Kidney (tissue), 14 donors: ENCODE data around the gene TMEM86B. TPM values are rescaled to one million over a fixed set of nuclear protein-coding genes. Genes with fewer than 3 reads are reported as not detected.

Source experiments
- DNase-seq, 5 donors: peaks; one replicate each; pipeline ENCODE4 v3.0.0-alpha.2; 2013 to 2020
- FAIRE-seq: peaks from 2 replicates; lab custom pipeline; 2012; peaks lifted over from hg19 to GRCh38; lab: Jason Lieb, UNC
- H3K27ac ChIP-seq, 2 donors: one replicate each; pipeline ENCODE4 v1.7.0; 2013; ENCODE audit warnings: low read depth in 2 of 2, low read length in 2 of 2, inconsistent platforms in 1 of 2
- H3K27me3 ChIP-seq: one replicate; pipeline ENCODE4 v1.7.1; 2013; ENCODE audit warnings: low read length, inconsistent platforms; ENCODE audit not compliant: control insufficient read depth, insufficient read depth
- H3K36me3 ChIP-seq, 3 donors: one replicate each; pipeline versions ENCODE4 v1.7.0 to v1.7.1; 2013; ENCODE audit warnings: low read length in 3 of 3, control low read depth in 1 of 3, inconsistent platforms in 1 of 3; ENCODE audit not compliant: insufficient read depth in 3 of 3, control insufficient read depth in 2 of 3
- H3K4me1 ChIP-seq, 3 donors: one replicate each; pipeline versions ENCODE4 v1.7.0 to v1.7.1; 2013; ENCODE audit warnings: low read length in 3 of 3, inconsistent platforms in 1 of 3, low read depth in 1 of 3; ENCODE audit not compliant: control insufficient read depth in 2 of 3, insufficient read depth in 2 of 3
- H3K4me3 ChIP-seq, 3 donors: one replicate each; pipeline versions ENCODE4 v1.7.0 to v1.8.1; 2013; ENCODE audit warnings: low read length in 3 of 3, control low read depth in 1 of 3, inconsistent platforms in 1 of 3
- H3K9ac ChIP-seq, 3 donors: one replicate each; pipeline versions ENCODE4 v1.7.0 to v1.7.1; 2013; ENCODE audit warnings: low read length in 3 of 3, control low read depth in 1 of 3, inconsistent platforms in 1 of 3
- H3K9me3 ChIP-seq, 3 donors: one replicate each; pipeline versions ENCODE4 v1.7.0 to v1.7.1; 2013; ENCODE audit warnings: low read length in 3 of 3, control low read depth in 1 of 3, inconsistent platforms in 1 of 3; ENCODE audit not compliant: control insufficient read depth in 2 of 3, insufficient read depth in 1 of 3
- CTCF ChIP-seq: IDR thresholded peaks from 3 replicates; pipeline ENCODE4 v1.5.1; 2012; ENCODE audit warnings: mild to moderate bottlenecking, moderate library complexity, borderline replicate concordance; ENCODE audit not compliant: insufficient read depth; ENCODE audit errors: extremely low read depth
- intact Hi-C: fragments of 100-400 bp; cut with DNase I; formaldehyde crosslinking; loops from one replicate; pipeline ENCODE4 v1.11.1; 2022
- microRNA-seq: library from miRNA; unstranded; fragments of <30 nt; microRNA quantifications from one replicate; pipeline ENCODE4 v1.2.0, GENCODE V29; 2020
- polyA plus RNA-seq: library from polyadenylated mRNA; stranded (reverse); fragments of 350-450 nt; fragmentation: Illumina TruSeq; extraction: RNeasy Lipid Tissue Mini Kit (QIAGEN cat#74804); gene quantifications from one replicate; pipeline ENCODE4 v1.2.3, GENCODE V29; 2014; ENCODE audit warnings: low read depth, low replicate concordance; ENCODE audit not compliant: insufficient read depth
- total RNA-seq: library from RNA; stranded (reverse); fragmentation: NEBNext Ultra II Directional; extraction: Animal tissue kit (Norgen Biotek cat#: 25700); gene quantifications from one replicate; pipeline ENCODE4 v1.2.1, GENCODE V29; 2021
- donor health status: control.
- donor health status: control.
- donor health status: control.
- donor health status: control.
- donor health status: control.
- donor health status: DM: yes; HTN: yes; CAD: no.
- donor health status: Normal renal cell carcinoma (clear cell type).

The TMEM86B gene
- total and polyA plus RNA-seq, 2 donors from 2014 or later = 3.3 to 4.6 TPM

GRCh38 chr19:55181740-55182139 is 46.8 kb downstream of the TMEM86B start:
- H3K9me3 ChIP-seq = no peaks in the 10 kb centered on the region
- no peak for DNase-seq
- peaks cover 0 to 6% (median 0%) of the 10 kb centered on the region in 3 donors for H3K4me1 ChIP-seq
- no peak overlapping the region for H3K9ac ChIP-seq
- intact Hi-C loops = no loop called here
- peaks cover 8% of the 10 kb centered on the region for H3K27me3 ChIP-seq
- no peak overlapping the region for H3K4me3 ChIP-seq
- TF ChIP-seq CTCF = no peak
- no peak for FAIRE-seq
- H3K27ac ChIP-seq = no peak overlapping the region
- H3K36me3 ChIP-seq = no peaks in the 10 kb centered on the region

GRCh38 chr19:55179606-55180484 is 48.7 kb downstream of the TMEM86B start, which contains the start of gene SYT5:
Gene SYT5 (minus strand): TSS chr19:55180289. CDS start chr19:55179041, 1,248 bp downstream.
- H3K27me3 ChIP-seq = peaks cover 8% of the 10 kb centered on the region
- intact Hi-C loops = no loop called here

DNA sequence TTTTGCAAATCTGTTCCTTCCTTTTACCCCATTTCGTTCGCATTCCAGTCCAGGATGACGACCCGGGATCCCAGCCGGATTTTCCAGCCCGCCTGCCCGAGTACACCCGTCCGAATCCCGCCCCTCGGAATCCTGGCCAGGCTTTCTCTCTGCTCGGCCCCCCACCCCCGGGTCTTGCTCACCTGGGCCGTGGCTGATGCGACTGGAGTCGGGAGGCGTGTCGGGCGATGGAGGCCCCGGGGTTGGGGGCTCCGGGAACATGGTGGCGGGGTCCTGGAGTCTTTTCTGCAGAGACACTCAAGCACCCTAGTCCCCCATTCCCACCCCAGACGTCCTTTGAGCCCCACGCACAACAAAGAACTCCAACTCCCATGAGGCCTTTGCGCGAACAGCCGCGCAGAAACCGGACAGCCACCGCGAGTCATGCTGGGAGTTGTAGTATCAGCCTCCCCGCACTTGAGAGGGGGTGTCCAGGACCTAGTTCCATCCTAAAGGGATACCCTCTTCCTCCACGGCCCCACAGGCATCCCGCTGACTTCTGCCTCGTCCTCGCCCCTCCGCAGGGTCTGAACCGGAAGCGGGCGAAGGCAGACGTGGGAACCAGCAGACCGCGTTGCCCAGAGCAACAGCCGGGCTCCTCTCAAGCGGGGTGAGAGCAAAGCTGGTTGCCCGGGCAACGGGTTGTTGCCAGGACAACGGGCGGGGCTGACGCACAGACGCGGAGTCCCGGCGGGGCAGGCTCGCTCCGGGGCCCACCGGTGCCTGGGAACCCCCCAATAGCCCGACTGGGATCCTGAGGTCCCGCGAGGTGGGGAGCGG is 49.6 kb downstream of the TMEM86B start:
- Histone ChIP-seq H3K4me3 (peak overlapping the region; percentile 32 to 53 (median 45)), H3K27me3 (peaks cover 12% of the 10 kb centered on the region), H3K36me3 (no peaks in the 10 kb centered on the region), H3K27ac (no peak overlapping the region), H3K9ac (no peak overlapping the region), H3K9me3 (no peaks in the 10 kb centered on the region), H3K4me1 (peaks cover 0 to 6% (median 0%) of the 10 kb centered on the region in 3 donors)
- FAIRE-seq = no peak
- intact Hi-C loops = no loop called here
- peak; percentile 88 to 93 (median 91) for DNase-seq
- no peak for TF ChIP-seq CTCF

More at GRCh38 chr19:55179606-55180484, 48.7 kb downstream of the TMEM86B start, which contains the start of gene SYT5:
- FAIRE-seq (no peak), DNase-seq (peak in 4 of 5 donors; percentile 53 to 76 (median 68))
- no peaks in the 10 kb centered on the region for H3K36me3 ChIP-seq
- peaks cover 0 to 6% (median 0%) of the 10 kb centered on the region in 3 donors for H3K4me1 ChIP-seq
- H3K4me3 ChIP-seq = peak within 1 kb of the TSS; percentile 32 to 53 (median 45)
- no peak within 1 kb of the TSS for H3K27ac ChIP-seq
- H3K9me3 ChIP-seq = no peaks in the 10 kb centered on the region
- H3K9ac ChIP-seq = no peak within 1 kb of the TSS
- no peak for TF ChIP-seq CTCF

Small RNAs within 50 kb of the gene (microRNA-seq; reads per million reads assigned to microRNA genes)
- gene MIR6802 (not detected), gene MIR6803 (2.4 reads per million), gene MIR6804 (not detected)

Other genes with a start within 250 kb of the TMEM86B start
- 0.35 TPM for gene GP6, start 190.5 kb downstream of the TMEM86B start, total RNA-seq
- 0.73 TPM for gene GP6, start 190.5 kb downstream of the TMEM86B start, polyA plus RNA-seq
- gene RDH13, start 165.6 kb downstream of the TMEM86B start, total RNA-seq = 38.7 TPM
- 24.9 TPM for gene RDH13, start 165.6 kb downstream of the TMEM86B start, polyA plus RNA-seq
- 95.0 TPM for gene EPS8L1, start 152.9 kb downstream of the TMEM86B start, total RNA-seq
- 45.4 TPM for gene EPS8L1, start 152.9 kb downstream of the TMEM86B start, polyA plus RNA-seq
- 146 TPM for gene PPP1R12C, start 111.1 kb downstream of the TMEM86B start, total RNA-seq
- gene PPP1R12C, start 111.1 kb downstream of the TMEM86B start, polyA plus RNA-seq = 89.0 TPM
- gene TNNT1, start 79.6 kb downstream of the TMEM86B start, total RNA-seq = not detected
- gene TNNT1, start 79.6 kb downstream of the TMEM86B start, polyA plus RNA-seq = not detected
- gene TNNI3, start 71.0 kb downstream of the TMEM86B start, total RNA-seq = 0.41 TPM
- 1.7 TPM for gene TNNI3, start 71.0 kb downstream of the TMEM86B start, polyA plus RNA-seq
- 11.4 TPM for gene DNAAF3, start 62.1 kb downstream of the TMEM86B start, total RNA-seq
- 5.1 TPM for gene DNAAF3, start 62.1 kb downstream of the TMEM86B start, polyA plus RNA-seq
- not detected for gene SYT5, start 48.5 kb downstream of the TMEM86B start, total RNA-seq
- not detected for gene SYT5, start 48.5 kb downstream of the TMEM86B start, polyA plus RNA-seq
- 2.8 TPM for gene PTPRH, start 19.3 kb downstream of the TMEM86B start, total RNA-seq
- not detected for gene PTPRH, start 19.3 kb downstream of the TMEM86B start, polyA plus RNA-seq
- 61.6 TPM for gene PPP6R1, start 30.3 kb upstream of the TMEM86B start, total RNA-seq
- 30.6 TPM for gene PPP6R1, start 30.3 kb upstream of the TMEM86B start, polyA plus RNA-seq
- 37.6 TPM for gene HSPBP1, start 51.3 kb upstream of the TMEM86B start, total RNA-seq
- 55.9 TPM for gene HSPBP1, start 51.3 kb upstream of the TMEM86B start, polyA plus RNA-seq
- 6.5 TPM for gene BRSK1, start 55.2 kb upstream of the TMEM86B start, total RNA-seq
- 1.4 TPM for gene BRSK1, start 55.2 kb upstream of the TMEM86B start, polyA plus RNA-seq
- gene TMEM150B, start 96.6 kb upstream of the TMEM86B start, total RNA-seq = 3.6 TPM
- 5.4 TPM for gene TMEM150B, start 96.6 kb upstream of the TMEM86B start, polyA plus RNA-seq
- 13.0 TPM for gene KMT5C, start 111.1 kb upstream of the TMEM86B start, total RNA-seq
- gene KMT5C, start 111.1 kb upstream of the TMEM86B start, polyA plus RNA-seq = 4.1 TPM
- gene COX6B2, start 126.0 kb upstream of the TMEM86B start, total RNA-seq = 3.8 TPM
- gene COX6B2, start 126.0 kb upstream of the TMEM86B start, polyA plus RNA-seq = 0.62 TPM
- gene GARIN5B, start 134.5 kb upstream of the TMEM86B start, total RNA-seq = not detected
- gene GARIN5B, start 134.5 kb upstream of the TMEM86B start, polyA plus RNA-seq = not detected
- gene IL11, start 141.7 kb upstream of the TMEM86B start, total RNA-seq = 0.47 TPM
- 0.37 TPM for gene IL11, start 141.7 kb upstream of the TMEM86B start, polyA plus RNA-seq
- gene TMEM190, start 148.1 kb upstream of the TMEM86B start, total RNA-seq = not detected
- gene TMEM190, start 148.1 kb upstream of the TMEM86B start, polyA plus RNA-seq = not detected
- 24.3 TPM for gene TMEM238, start 155.5 kb upstream of the TMEM86B start, total RNA-seq
- 8.1 TPM for gene TMEM238, start 155.5 kb upstream of the TMEM86B start, polyA plus RNA-seq
- 1,259 TPM for gene RPL28, start 157.2 kb upstream of the TMEM86B start, total RNA-seq
- 1,453 TPM for gene RPL28, start 157.2 kb upstream of the TMEM86B start, polyA plus RNA-seq
- 16.8 TPM for gene UBE2S, start 179.0 kb upstream of the TMEM86B start, total RNA-seq
- 20.8 TPM for gene UBE2S, start 179.0 kb upstream of the TMEM86B start, polyA plus RNA-seq
- gene SHISA7, start 214.5 kb upstream of the TMEM86B start, total RNA-seq = not detected
- gene SHISA7, start 214.5 kb upstream of the TMEM86B start, polyA plus RNA-seq = not detected
- 45.9 TPM for gene ISOC2, start 232.9 kb upstream of the TMEM86B start, total RNA-seq
- gene ISOC2, start 232.9 kb upstream of the TMEM86B start, polyA plus RNA-seq = 326 TPM
- not detected for gene C19orf85, start 236.0 kb upstream of the TMEM86B start, total RNA-seq
- gene C19orf85, start 236.0 kb upstream of the TMEM86B start, polyA plus RNA-seq = not detected
- 12.0 TPM for gene ZNF628, start 247.9 kb upstream of the TMEM86B start, total RNA-seq
- 2.3 TPM for gene ZNF628, start 247.9 kb upstream of the TMEM86B start, polyA plus RNA-seq